Prostate gland (tissue), 2 donors: ENCODE measurements around the gene ZNF782. TPM values are rescaled to one million over a fixed set of nuclear protein-coding genes. Genes with fewer than 3 reads are reported as not detected.
"Not testable (repeated sequence)": the region's sequence is repeated elsewhere in the genome, so short reads cannot be mapped to it uniquely, and the experiment has no call there.

Experiments used
- DNase-seq: peaks from one replicate; pipeline ENCODE4 v3.0.0-alpha.2; 2019; ENCODE audit warnings: low spot score
- H3K27ac ChIP-seq, 2 donors: fragments of 200-600 bp; sonication (generic); 2 replicates each; pipeline ENCODE4 v1.5.1; 2017 to 2019
- H3K27me3 ChIP-seq: fragments of 200-600 bp; sonication (generic); replicated peaks from 2 replicates; pipeline ENCODE4 v1.5.1; 2019; ENCODE audit not compliant: insufficient read depth
- H3K36me3 ChIP-seq, 2 donors: fragments of 200-600 bp; sonication (generic); 1 replicate in 1 of 2; 2 replicates in 1 of 2; pipeline versions ENCODE4 v1.5.1 to v1.8.1; 2017 to 2019
- H3K4me1 ChIP-seq: fragments of 200-600 bp; sonication (generic); replicated peaks from 2 replicates; pipeline ENCODE4 v1.5.1; 2019
- H3K4me3 ChIP-seq, 2 donors: fragments of 200-600 bp; sonication (generic); 2 replicates each; pipeline ENCODE4 v1.5.1; 2017 to 2019
- H3K9me3 ChIP-seq: fragments of 200-600 bp; sonication (generic); 2 replicates; pipeline ENCODE4 v1.5.1; 2017
- POLR2A ChIP-seq: fragments of 450-650 bp; IDR thresholded peaks from one replicate; pipeline ENCODE4 v1.6.1; 2016; ENCODE audit warnings: antibody characterized with exemption, mild to moderate bottlenecking
- POLR2AphosphoS5 ChIP-seq: sonication (generic); formaldehyde crosslinking; IDR thresholded peaks from one replicate; pipeline ENCODE4 v1.6.1; 2017; ENCODE audit warnings: antibody characterized with exemption
- WGBS: methylation state at CpG from one replicate; pipeline ENCODE4 v1.1.5; 2018; 5-methylcytosine and 5-hydroxymethylcytosine counted together
- intact Hi-C: fragments of 100-400 bp; cut with DNase I; formaldehyde crosslinking; loops from one replicate; pipeline ENCODE4 v1.14.2; 2022
- total RNA-seq, 2 donors: library from RNA; depleted of rRNA; stranded (reverse); fragments of >200 nt; gene quantifications; one replicate each; pipeline ENCODE4 v1.1.0, GENCODE V29; 2016
- TF ChIP-seq, protein P1 (sequence below), 4 experiments: fragments of 200-600 bp in 2 of 4; fragments of 450-650 bp in 2 of 4; sonication (generic) in 2 of 4; IDR thresholded peaks; 1 replicate in 3 of 4; 2 replicates in 1 of 4; pipeline ENCODE4 v1.5.1; 2016 to 2019; ENCODE audit warnings: antibody characterized with exemption in 4 of 4, mild to moderate bottlenecking in 2 of 4, moderate library complexity in 2 of 4

The ZNF782 gene
- total RNA-seq, 2 donors from 2014 or later: 15.8 to 30.9 TPM

- H3K27ac ChIP-seq: no peak overlapping the region
- H3K4me1 ChIP-seq: no peaks in the 10 kb centered on the region
- WGBS: 96% methylated on average over 2 of the region's 2 CpGs
- no peak overlapping the region for H3K4me3 ChIP-seq
- intact Hi-C loops: no loop called here
- no peaks in the 10 kb centered on the region for H3K27me3 ChIP-seq
- H3K9me3 ChIP-seq: peaks cover 9% of the 10 kb centered on the region
- TF ChIP-seq POLR2AphosphoS5: no peak
- TF ChIP-seq, protein P1, sequence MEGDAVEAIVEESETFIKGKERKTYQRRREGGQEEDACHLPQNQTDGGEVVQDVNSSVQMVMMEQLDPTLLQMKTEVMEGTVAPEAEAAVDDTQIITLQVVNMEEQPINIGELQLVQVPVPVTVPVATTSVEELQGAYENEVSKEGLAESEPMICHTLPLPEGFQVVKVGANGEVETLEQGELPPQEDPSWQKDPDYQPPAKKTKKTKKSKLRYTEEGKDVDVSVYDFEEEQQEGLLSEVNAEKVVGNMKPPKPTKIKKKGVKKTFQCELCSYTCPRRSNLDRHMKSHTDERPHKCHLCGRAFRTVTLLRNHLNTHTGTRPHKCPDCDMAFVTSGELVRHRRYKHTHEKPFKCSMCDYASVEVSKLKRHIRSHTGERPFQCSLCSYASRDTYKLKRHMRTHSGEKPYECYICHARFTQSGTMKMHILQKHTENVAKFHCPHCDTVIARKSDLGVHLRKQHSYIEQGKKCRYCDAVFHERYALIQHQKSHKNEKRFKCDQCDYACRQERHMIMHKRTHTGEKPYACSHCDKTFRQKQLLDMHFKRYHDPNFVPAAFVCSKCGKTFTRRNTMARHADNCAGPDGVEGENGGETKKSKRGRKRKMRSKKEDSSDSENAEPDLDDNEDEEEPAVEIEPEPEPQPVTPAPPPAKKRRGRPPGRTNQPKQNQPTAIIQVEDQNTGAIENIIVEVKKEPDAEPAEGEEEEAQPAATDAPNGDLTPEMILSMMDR (IDR thresholded peaks at IDR 0.05): no peak
- TF ChIP-seq POLR2A: no peak
- no peaks in the 10 kb centered on the region for H3K36me3 ChIP-seq
- DNase-seq: no peak
Measured at GRCh38 chr9:96817973-96818372, 36.3 kb downstream of the ZNF782 start.

GRCh38 chr9:96813607-96814006, 40.7 kb downstream of the ZNF782 start:
- TF ChIP-seq, protein P1 (IDR thresholded peaks at IDR 0.05): no peak
- TF ChIP-seq POLR2A: no peak
- intact Hi-C loops: no loop called here
- Histone ChIP-seq H3K27ac (no peak overlapping the region), H3K4me1 (no peaks in the 10 kb centered on the region), H3K4me3 (no peak overlapping the region), H3K9me3 (peaks cover 8% of the 10 kb centered on the region), H3K36me3 (no peaks in the 10 kb centered on the region), H3K27me3 (no peaks in the 10 kb centered on the region)
- no peak for DNase-seq
- 73% methylated on average over 1 of the region's 1 CpG for WGBS

- H3K4me3 ChIP-seq, H3K4me1 ChIP-seq, H3K27ac ChIP-seq, H3K36me3 ChIP-seq, DNase-seq, H3K27me3 ChIP-seq, intact Hi-C loops, H3K9me3 ChIP-seq: not testable (repeated sequence)
- no CpG with 5 or more reads among the region's 2 CpGs for WGBS
Measured at GRCh38 chr9:96798959-96799358, 55.4 kb downstream of the ZNF782 start.

DNA sequence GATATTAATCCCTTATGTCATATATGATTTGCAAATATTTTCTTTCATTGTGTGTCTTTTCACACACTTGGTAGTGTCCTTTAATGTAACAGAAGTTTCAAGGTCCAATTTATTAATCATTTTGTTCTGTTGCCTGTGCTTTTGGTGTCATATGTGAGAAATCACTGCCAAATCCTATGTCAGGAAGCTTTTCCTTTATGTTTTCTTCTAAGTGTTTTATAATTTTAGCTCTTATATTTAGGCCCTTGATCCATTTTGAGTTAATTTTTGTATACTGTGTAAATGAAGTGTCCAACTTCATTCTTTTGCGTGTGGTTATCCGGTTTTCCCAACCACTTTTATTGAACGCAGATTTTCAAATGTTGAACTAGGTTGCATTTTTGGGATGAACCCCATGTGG, 70.3 kb downstream of the ZNF782 start:
- Histone ChIP-seq H3K36me3 (no peaks in the 10 kb centered on the region), H3K4me1 (no peaks in the 10 kb centered on the region), H3K27ac (no peak overlapping the region), H3K4me3 (no peak overlapping the region), H3K27me3 (no peaks in the 10 kb centered on the region), H3K9me3 (no peaks in the 10 kb centered on the region)
- DNase-seq: no peak
- intact Hi-C loops: no loop called here
- TF ChIP-seq, protein P1 (IDR thresholded peaks at IDR 0.05): no peak
- 99% methylated on average over 3 of the region's 3 CpGs for WGBS

GRCh38 chr9:96782235-96782634, 72.1 kb downstream of the ZNF782 start:
- Histone ChIP-seq H3K27me3 (no peaks in the 10 kb centered on the region), H3K9me3 (no peaks in the 10 kb centered on the region), H3K4me1 (peaks cover under 1% of the 10 kb centered on the region), H3K27ac (no peak overlapping the region), H3K36me3 (no peaks in the 10 kb centered on the region), H3K4me3 (no peak overlapping the region)
- no peak for DNase-seq
- TF ChIP-seq, protein P1 (IDR thresholded peaks at IDR 0.05): no peak
- TF ChIP-seq POLR2AphosphoS5 (no peak), POLR2A (no peak)
- intact Hi-C loops: no loop called here
